Effector memory CD8-positive, alpha-beta T cell (primary cell): ENCODE results near the gene ATPAF2.
"Not testable (repeated sequence)": the region's sequence is repeated elsewhere in the genome, so short reads cannot be mapped to it uniquely, and the experiment has no call there.

Experiments used
- ATAC-seq: fragments of 150-1000 bp; cut with Tn5 transposase; replicated peaks from 2 replicates; pipeline ENCODE4 v1.10.0; 2021; ENCODE audit warnings: mild to moderate bottlenecking, moderate library complexity
- DNase-seq, 3 experiments: peaks; one replicate each; pipeline ENCODE4 v3.0.0; 2021
- H3K27ac Mint-ChIP-seq, 2 donors: one replicate each; pipeline ENCODE4 v1.8.0; 2022; ENCODE audit warnings: mild to moderate bottlenecking in 2 of 2, mixed read lengths in 2 of 2, moderate library complexity in 2 of 2
- H3K27me3 Mint-ChIP-seq, 2 donors: one replicate each; pipeline ENCODE4 v1.8.0; 2022; ENCODE audit warnings: mixed read lengths in 2 of 2
- H3K36me3 Mint-ChIP-seq: one replicate; pipeline ENCODE4 v1.8.0; 2022; ENCODE audit warnings: mild to moderate bottlenecking, moderate library complexity, mixed read lengths; ENCODE audit not compliant: insufficient read depth
- H3K4me1 Mint-ChIP-seq, 2 donors: one replicate each; pipeline ENCODE4 v1.8.0; 2022; ENCODE audit warnings: low read depth in 2 of 2, mixed read lengths in 2 of 2
- H3K4me3 Mint-ChIP-seq, 2 donors: one replicate each; pipeline ENCODE4 v1.8.0; 2022; ENCODE audit warnings: mild to moderate bottlenecking in 2 of 2, mixed read lengths in 2 of 2, moderate library complexity in 2 of 2
- H3K9me3 Mint-ChIP-seq, 2 donors: one replicate each; pipeline ENCODE4 v1.8.0; 2022; ENCODE audit warnings: mixed read lengths in 2 of 2

Gene ATPAF2

DNA sequence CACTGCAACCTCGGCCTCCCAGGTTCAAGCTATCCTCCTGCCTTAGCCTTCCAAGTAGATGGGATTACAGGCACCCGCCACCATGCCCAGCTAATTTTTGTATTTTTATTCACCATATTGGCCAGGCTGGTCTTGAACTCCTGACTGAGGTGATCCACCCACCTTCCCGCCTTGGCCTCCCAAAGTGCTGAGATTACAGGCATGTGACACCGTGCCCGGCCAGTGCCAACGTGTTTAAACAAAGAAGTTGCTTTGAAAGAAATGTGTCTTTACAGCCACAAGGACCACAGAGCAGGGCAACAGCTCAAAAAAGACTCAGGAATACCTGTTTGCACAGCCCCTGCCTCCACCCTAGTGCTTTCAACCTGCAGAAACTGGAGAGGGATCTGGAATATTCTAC lies 25.0 kb downstream of the ATPAF2 start:
- Mint-ChIP-seq H3K4me3 (no peak overlapping the region), H3K9me3 (no peaks in the 10 kb centered on the region), H3K36me3 (peaks cover 12% of the 10 kb centered on the region), H3K4me1 (no peaks in the 10 kb centered on the region), H3K27ac (no peak overlapping the region), H3K27me3 (no peaks in the 10 kb centered on the region)
- ATAC-seq (no peak), DNase-seq (no peak)

DNA sequence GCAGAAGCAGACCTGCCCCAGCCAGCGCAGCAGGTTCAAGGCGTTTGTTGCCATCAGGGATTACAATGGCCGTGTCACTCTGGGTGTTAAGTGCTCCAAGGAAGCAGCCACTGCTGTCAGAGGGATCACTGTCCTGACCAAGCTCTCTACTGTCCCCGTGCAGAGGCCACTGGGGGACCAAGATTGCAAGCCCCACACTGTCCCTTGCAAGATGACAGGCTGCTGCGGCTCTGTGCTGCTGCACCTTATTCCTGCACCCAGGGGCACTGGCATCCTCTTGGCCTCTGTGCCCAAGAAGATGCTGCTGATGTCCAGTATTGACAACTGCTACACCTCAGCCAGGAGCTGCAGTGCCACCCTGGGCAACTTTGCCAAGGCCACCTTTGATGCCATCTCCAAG lies 27.7 kb downstream of the ATPAF2 start:
- Mint-ChIP-seq H3K9me3 (no peaks in the 10 kb centered on the region), H3K4me1 (peaks cover under 1 to 3% of the 10 kb centered on the region in 2 donors), H3K36me3 (peaks cover 20% of the 10 kb centered on the region), H3K4me3 (no peak overlapping the region), H3K27me3 (no peaks in the 10 kb centered on the region), H3K27ac (no peak overlapping the region)
- DNase-seq (no peak), ATAC-seq (no peak)

DNA sequence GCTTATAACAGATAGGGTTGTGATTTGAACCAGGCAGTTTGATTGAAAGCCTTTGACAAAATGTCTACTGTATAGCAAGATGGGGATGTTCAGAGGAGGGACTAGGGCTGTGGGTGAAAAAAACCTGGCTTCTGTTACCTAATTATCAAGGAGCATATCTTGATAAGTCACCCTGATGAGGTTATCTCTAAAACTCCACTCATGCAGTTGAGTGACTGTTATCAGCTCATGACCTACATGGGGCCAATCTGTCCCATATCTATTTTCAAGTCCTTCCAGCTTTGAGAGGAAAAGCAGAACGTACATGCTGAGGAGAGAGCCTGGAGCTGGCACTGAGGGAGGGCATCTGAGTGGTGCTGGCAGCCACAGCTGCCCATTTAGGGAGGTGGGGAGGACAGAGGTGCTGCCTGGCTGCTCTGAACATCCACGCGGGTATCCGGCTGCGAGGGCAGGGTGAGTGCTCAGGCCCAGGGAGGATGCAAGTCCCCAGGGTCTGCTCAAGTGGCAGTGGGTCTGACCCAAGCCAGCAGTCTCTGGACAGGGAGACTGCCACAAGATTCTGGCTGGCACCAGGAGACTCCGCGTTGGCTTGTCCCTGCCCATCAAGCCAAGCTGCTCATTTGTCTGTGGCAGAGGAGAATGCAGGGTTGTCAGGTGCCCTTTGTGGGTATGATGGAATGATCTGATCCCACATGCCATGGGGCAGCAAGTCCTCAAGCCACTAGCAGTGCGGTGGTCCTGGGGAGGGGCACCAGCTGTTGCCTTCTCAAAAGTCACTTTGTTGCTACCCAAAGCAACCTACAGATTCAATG lies 29.2 kb downstream of the ATPAF2 start:
- H3K4me3 Mint-ChIP-seq = no peak overlapping the region
- no peaks in the 10 kb centered on the region for H3K9me3 Mint-ChIP-seq
- peaks cover 13% of the 10 kb centered on the region for H3K36me3 Mint-ChIP-seq
- DNase-seq (no peak), ATAC-seq (no peak)
- H3K4me1 Mint-ChIP-seq = peaks cover 2 to 3% of the 10 kb centered on the region in 2 donors
- H3K27ac Mint-ChIP-seq = peak overlapping the region in 1 of 2 donors; percentile 57
- no peaks in the 10 kb centered on the region for H3K27me3 Mint-ChIP-seq

DNA sequence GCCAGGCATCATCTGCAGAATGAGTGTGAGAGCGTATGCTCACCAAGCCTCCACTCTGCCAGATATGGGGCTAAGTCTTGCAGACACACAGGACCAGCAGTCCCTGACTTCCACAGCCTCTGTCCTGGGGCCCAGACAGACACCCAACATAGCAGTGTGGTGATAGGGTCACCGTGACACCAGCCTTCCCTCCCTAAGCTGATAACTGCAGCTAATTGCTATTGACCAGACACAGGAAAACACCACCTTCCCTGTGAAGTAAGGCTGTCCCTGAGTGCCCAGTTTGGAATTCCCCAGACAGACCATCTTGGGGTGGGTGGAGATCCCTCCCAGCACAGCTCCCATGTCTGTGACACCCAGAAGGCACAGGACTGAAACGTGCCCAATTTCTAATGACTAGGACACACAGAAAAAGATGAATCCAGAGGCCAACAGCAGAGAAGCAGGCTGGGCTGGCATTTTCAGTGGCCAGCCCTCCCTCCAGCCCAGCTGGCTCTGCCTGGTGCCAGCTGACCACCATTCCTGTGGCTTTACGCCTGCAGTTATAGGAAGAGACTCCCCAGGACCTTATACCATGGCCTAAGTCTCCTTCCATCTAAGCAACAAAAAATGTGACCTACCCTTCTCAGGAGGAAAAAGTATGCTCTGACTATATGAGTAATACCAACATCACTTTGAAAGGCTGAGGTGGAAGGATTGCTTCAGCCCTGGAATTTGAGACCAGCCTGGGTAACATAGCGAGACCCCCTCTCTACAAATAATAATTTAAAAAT lies 30.3 kb downstream of the ATPAF2 start:
- no peak for DNase-seq
- H3K4me3 Mint-ChIP-seq = no peak overlapping the region
- no peak for ATAC-seq
- no peak overlapping the region for H3K27ac Mint-ChIP-seq
- H3K36me3 Mint-ChIP-seq = peaks cover 13% of the 10 kb centered on the region
- H3K4me1 Mint-ChIP-seq = peaks cover 2 to 3% of the 10 kb centered on the region in 2 donors
- no peaks in the 10 kb centered on the region for H3K27me3 Mint-ChIP-seq
- H3K9me3 Mint-ChIP-seq = no peaks in the 10 kb centered on the region

DNA sequence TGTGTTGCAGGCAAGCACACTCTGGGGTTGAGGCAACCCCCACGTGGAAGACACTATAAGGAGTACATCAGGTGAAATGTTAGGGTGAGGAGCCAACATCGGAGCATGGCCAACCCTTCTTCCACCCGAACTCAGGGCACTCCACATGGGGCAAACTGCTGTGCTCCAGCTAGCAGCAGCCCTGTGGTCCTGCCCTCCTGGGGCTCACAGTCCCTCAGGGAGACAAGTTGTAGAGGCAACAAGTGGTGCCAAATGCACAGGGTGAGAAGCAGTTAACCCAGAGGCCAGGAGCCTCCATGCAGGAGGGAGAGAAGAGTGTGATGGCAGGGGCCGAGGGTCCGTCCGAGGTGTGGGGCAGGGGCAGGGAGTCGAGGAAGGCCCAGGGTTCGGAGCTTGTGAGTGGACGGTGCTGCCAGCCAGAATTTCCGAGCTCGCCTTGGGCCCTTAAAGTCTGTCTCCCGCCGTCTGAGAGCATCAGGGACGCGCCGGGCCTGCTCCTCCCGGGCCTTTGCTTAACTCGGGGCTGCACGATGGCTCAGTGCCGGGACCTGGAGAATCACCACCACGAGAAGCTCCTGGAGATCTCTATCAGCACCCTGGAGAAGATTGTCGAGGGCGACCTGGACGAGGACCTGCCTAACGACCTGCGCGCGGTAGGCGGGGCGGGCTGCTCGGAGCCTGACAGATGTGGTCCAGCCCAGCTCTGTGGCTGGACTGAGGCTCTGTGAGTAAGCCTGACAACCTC lies 32.3 kb downstream of the ATPAF2 start:
- H3K36me3 Mint-ChIP-seq = peaks cover 8% of the 10 kb centered on the region
- H3K4me1 Mint-ChIP-seq = peaks cover 2 to 3% of the 10 kb centered on the region in 2 donors
- H3K27me3 Mint-ChIP-seq = no peaks in the 10 kb centered on the region
- ATAC-seq = no peak
- no peak overlapping the region for H3K27ac Mint-ChIP-seq
- H3K4me3 Mint-ChIP-seq = no peak overlapping the region
- no peak for DNase-seq
- H3K9me3 Mint-ChIP-seq = no peaks in the 10 kb centered on the region

DNA sequence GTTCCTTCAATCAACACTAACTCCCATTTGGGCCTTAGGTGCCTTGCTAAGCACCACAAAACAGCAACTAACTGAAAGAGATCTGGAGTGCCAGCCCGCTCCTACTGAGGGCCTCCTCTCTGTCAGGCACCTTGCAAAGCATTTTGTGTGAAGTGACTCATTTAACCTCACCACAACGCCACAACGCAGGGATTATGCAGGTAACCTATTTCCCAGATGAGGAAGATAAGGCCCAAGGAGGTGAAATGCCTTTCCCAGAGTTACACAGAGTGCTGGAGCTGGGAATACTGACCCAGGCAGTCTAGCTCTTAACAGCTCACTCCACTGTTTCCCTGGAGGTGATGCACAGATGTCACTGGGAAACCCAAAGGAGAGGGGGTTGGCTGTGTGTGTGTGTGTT lies 33.5 kb downstream of the ATPAF2 start:
- ATAC-seq = no peak
- H3K27me3 Mint-ChIP-seq = no peaks in the 10 kb centered on the region
- no peak for DNase-seq
- H3K36me3 Mint-ChIP-seq = peaks cover 8% of the 10 kb centered on the region
- H3K4me3 Mint-ChIP-seq = no peak overlapping the region
- peaks cover 2 to 3% of the 10 kb centered on the region in 2 donors for H3K4me1 Mint-ChIP-seq
- no peak overlapping the region for H3K27ac Mint-ChIP-seq
- no peaks in the 10 kb centered on the region for H3K9me3 Mint-ChIP-seq

DNA sequence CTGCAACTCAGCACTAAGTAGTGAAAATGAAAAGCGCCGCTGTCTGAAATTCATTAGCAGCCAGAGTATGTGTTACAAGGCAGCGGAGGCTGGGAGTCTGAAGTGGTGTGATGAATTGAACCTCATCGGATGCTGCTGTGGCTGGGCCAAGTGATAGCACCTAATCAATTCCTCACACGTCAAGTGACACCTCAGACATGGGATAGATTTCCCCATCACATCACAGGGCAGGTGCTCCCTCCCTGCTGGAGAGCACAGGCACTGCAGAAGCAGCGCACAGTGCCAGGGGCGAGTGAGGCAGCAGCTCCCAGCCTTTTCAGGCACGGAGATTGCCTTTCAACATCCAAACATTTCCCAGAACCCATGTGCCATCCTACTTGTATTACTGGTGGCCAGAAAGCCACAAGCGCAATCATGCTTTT lies 34.1 kb downstream of the ATPAF2 start:
- Mint-ChIP-seq H3K4me1 (peaks cover 2 to 3% of the 10 kb centered on the region in 2 donors), H3K4me3 (no peak overlapping the region), H3K36me3 (peaks cover 8% of the 10 kb centered on the region), H3K27me3 (no peaks in the 10 kb centered on the region), H3K27ac (no peak overlapping the region), H3K9me3 (no peaks in the 10 kb centered on the region)
- ATAC-seq (no peak), DNase-seq (no peak)

DNA sequence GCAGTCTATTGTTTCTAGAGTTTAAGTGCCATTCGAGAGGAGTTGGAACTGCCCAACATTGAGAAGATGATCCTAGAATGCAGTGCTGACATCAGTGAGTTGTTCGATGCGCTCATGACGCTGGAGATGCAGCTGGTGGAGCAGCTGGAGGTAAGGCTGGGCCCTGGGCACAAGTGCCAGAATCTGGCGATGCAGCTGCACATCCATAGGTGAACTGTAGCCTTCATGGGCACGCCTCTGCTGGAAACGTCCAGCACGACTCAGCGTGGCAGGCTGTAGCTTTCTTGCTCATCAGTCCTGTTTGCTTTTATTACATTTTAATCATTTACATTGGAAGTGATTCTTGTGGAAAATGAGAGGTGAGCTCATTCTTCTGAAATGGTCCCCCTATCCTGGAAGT lies 34.6 kb downstream of the ATPAF2 start:
- no peak for DNase-seq
- no peaks in the 10 kb centered on the region for H3K27me3 Mint-ChIP-seq
- no peak overlapping the region for H3K27ac Mint-ChIP-seq

DNA sequence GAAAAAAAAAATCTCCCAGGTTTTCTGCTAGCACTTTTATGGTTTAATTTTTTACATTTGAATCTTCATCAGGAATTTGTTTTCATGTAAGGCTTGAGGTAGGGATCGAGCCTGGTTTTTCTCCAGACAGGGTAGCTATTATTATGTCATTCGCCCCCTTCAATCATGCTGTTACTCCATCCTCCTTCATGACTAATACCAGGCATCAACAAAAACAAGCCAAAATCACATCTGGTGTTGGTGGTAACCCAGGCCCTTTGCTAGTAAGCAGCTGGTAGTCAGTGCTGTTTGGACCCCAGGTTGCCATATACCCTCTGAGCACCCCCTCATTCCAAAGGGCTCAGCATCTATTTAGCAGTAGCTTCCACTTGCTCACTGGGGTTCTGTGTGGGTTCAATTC lies 36.8 kb downstream of the ATPAF2 start:
- no peaks in the 10 kb centered on the region for H3K9me3 Mint-ChIP-seq
- no peak overlapping the region for H3K4me3 Mint-ChIP-seq
- DNase-seq = no peak
- peaks cover 3% of the 10 kb centered on the region for H3K36me3 Mint-ChIP-seq
- H3K4me1 Mint-ChIP-seq = peaks cover 2 to 3% of the 10 kb centered on the region in 2 donors
- no peaks in the 10 kb centered on the region for H3K27me3 Mint-ChIP-seq
- no peak for ATAC-seq
- H3K27ac Mint-ChIP-seq = no peak overlapping the region

More for the DNA sequence above, 34.6 kb downstream of the ATPAF2 start:
- Mint-ChIP-seq H3K4me3 (no peak overlapping the region), H3K36me3 (peaks cover 8% of the 10 kb centered on the region), H3K9me3 (no peaks in the 10 kb centered on the region), H3K4me1 (peaks cover 2 to 3% of the 10 kb centered on the region in 2 donors)
- ATAC-seq = no peak

DNA sequence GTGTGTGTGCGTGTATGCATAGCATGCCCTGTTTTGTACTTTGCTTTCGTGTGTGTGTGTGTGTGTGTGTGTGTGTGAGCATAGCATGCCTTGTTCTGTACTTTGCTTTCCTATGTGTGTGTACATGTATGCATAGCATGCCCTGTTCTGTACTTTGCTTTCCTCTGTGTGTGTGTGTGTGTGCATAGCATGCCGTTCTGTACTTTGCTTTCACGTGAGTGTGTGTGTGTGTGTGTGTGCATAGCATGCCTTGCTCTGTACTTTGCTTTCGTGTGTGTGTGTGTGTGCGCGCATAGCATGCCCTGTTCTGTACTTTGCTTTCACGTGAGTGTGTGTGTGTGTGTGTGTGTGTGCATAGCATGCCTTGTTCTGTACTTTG lies 38.9 kb downstream of the ATPAF2 start:
- no peaks in the 10 kb centered on the region for H3K4me1 Mint-ChIP-seq
- H3K4me3 Mint-ChIP-seq = no peak overlapping the region
- no peaks in the 10 kb centered on the region for H3K9me3 Mint-ChIP-seq
- peaks cover 3% of the 10 kb centered on the region for H3K36me3 Mint-ChIP-seq
- H3K27me3 Mint-ChIP-seq = no peaks in the 10 kb centered on the region
- DNase-seq (no peak), ATAC-seq (no peak)
- no peak overlapping the region for H3K27ac Mint-ChIP-seq

DNA sequence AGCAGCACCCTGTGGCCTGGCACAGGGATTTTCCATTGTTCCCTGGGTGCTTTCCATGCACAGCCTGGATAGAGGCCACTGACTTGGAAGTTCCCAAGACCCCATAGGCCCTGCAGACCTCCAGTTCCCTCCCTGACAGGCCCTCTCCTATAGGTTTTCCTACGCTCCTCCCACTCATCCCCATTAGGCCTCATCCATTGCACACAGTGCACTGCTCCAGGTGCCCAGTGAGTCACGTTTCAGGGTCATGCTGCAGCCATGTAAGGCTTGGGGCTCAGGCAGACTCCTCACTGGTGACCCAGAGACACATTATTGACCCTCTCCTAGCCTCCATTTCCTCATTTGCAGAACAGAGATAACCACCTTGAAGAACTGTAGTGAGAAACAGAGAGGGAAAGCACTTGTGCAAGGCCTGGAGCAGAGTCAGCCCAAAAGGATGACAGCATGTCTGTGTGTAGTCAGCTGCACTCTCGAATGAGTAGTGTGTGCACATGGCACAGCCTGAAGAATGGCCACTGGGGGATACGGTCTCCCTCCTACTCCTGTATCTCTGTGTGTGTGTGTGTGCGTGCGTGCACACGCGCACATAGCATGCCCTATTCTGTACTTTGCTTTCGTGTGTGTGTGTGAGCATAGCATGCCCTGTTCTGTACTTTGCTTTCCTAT lies 39.5 kb downstream of the ATPAF2 start:
- DNase-seq (no peak), ATAC-seq (no peak)
- Mint-ChIP-seq H3K9me3 (no peaks in the 10 kb centered on the region), H3K4me3 (no peak overlapping the region), H3K4me1 (no peaks in the 10 kb centered on the region), H3K27ac (peak overlapping the region in 1 of 2 donors; percentile 25), H3K36me3 (peaks cover 3% of the 10 kb centered on the region), H3K27me3 (no peaks in the 10 kb centered on the region)

DNA sequence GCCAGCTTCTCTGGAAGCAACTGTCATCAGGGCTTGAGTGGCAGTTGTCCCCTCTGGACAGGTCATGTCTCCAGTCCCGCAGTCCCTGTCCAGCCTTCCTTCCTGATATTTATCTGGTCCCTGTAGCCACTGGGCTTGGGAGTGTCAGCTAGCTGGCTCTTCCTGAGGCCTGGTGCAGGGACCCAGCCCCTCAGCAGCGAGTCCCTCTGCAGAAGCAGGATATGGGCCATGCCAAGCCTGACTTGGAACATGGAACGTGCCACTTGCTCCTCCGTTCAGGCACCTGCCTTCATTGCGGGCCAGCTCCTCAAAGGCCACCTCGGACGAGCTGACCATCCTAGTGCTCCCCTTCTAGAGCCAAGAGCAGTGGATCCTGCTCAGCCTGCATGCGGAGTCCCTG lies 40.0 kb downstream of the ATPAF2 start:
- Mint-ChIP-seq H3K27ac (peak overlapping the region in 1 of 2 donors; percentile 25), H3K36me3 (peaks cover 3% of the 10 kb centered on the region), H3K27me3 (no peaks in the 10 kb centered on the region), H3K4me1 (no peaks in the 10 kb centered on the region), H3K9me3 (no peaks in the 10 kb centered on the region), H3K4me3 (no peak overlapping the region)
- ATAC-seq (no peak), DNase-seq (no peak)

DNA sequence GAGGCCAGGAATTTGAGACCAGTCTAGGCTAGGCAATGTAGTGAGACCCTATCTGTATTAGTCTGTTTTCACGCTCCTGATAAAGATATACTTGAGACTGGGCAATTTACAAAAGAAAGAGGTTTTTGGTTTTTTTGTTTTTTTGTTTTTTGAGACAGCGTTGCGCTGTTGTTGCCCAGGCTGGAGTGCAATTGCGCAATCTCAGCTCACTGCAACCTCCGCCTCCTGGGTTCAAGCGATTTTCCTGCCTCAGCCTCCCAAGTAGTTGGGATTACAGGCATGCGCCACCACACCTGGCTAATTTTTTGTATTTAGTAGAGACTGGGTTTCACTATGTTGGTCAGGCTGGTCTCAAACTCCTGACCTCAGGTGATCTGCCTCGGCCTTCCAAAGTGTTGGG lies 43.1 kb downstream of the ATPAF2 start:
- H3K27me3 Mint-ChIP-seq, H3K27ac Mint-ChIP-seq, ATAC-seq, H3K4me3 Mint-ChIP-seq, H3K36me3 Mint-ChIP-seq, DNase-seq, H3K4me1 Mint-ChIP-seq, H3K9me3 Mint-ChIP-seq: not testable (repeated sequence)
